HEK293 (cell line): Measurements from ENCODE around the gene NEMP2.

Source experiments
- CTCF ChIA-PET: fragments of 350-600 bp; formaldehyde crosslinking; extraction: SDS; loops from one replicate; lab custom pipeline; 2021; ENCODE audit warnings: antibody characterized with exemption; lab: Yijun Ruan, JAX
- POLR2A ChIA-PET: fragments of 300-600 bp; formaldehyde crosslinking; extraction: SDS; loops from one replicate; lab custom pipeline; 2020; ENCODE audit warnings: antibody characterized with exemption, inconsistent platforms; lab: Yijun Ruan, JAX
- H3K27ac ChIP-seq: fragments of 200-500 bp; sonication (Bioruptor generic); 2 replicates; pipeline ENCODE4 v1.5.1; 2014; ENCODE audit warnings: low read depth, low read length, control low read depth, inconsistent platforms; ENCODE audit errors: extremely low read depth
- H3K36me3 ChIP-seq, 2 experiments: fragments of 200-500 bp in 1 of 2; sonication (Bioruptor generic) in 1 of 2; 1 replicate in 1 of 2; 2 replicates in 1 of 2; pipeline ENCODE4 v1.5.1; 2014 to 2017; ENCODE audit warnings: inconsistent platforms in 2 of 2, low read length in 2 of 2; ENCODE audit not compliant: control insufficient read depth in 2 of 2, insufficient read depth in 1 of 2
- H3K4me1 ChIP-seq: fragments of 200-500 bp; sonication (Bioruptor generic); 2 replicates; pipeline ENCODE4 v1.5.1; 2014; ENCODE audit warnings: mild to moderate bottlenecking, low read length, inconsistent platforms; ENCODE audit not compliant: control insufficient read depth, insufficient read depth
- H3K4me3 ChIP-seq: 2 replicates; pipeline ENCODE4 v1.5.1; 2011; ENCODE audit warnings: low read depth, mild to moderate bottlenecking, control low read depth, low read length, moderate library complexity
- H3K9me3 ChIP-seq: fragments of 200-500 bp; sonication (Bioruptor generic); 2 replicates; pipeline ENCODE4 v1.5.1; 2014; ENCODE audit warnings: low read depth, low read length, inconsistent platforms; ENCODE audit not compliant: control insufficient read depth, insufficient read depth
- EGR2 ChIP-seq: fragments of 450-650 bp; formaldehyde crosslinking; IDR thresholded peaks from 2 replicates; pipeline ENCODE4 v1.5.1; 2016; ENCODE audit warnings: low read depth, missing biosample characterization, missing genetic modification characterization
- GLI2 ChIP-seq: fragments of 450-650 bp; formaldehyde crosslinking; IDR thresholded peaks from 2 replicates; pipeline ENCODE4; 2017; ENCODE audit warnings: missing biosample characterization, missing genetic modification characterization, low read depth, borderline replicate concordance
- GLIS2 ChIP-seq: fragments of 450-650 bp; formaldehyde crosslinking; IDR thresholded peaks from 2 replicates; pipeline ENCODE4 v1.5.1; 2016; ENCODE audit warnings: missing biosample characterization, missing genetic modification characterization
- KLF7 ChIP-seq: fragments of 450-650 bp; formaldehyde crosslinking; IDR thresholded peaks from 2 replicates; pipeline ENCODE4 v1.5.1; 2016; ENCODE audit warnings: missing biosample characterization, missing genetic modification characterization, borderline replicate concordance
- KLF9 ChIP-seq: fragments of 450-650 bp; formaldehyde crosslinking; IDR thresholded peaks from 2 replicates; pipeline ENCODE4 v1.5.1; 2016; ENCODE audit warnings: missing biosample characterization, missing genetic modification characterization, low read depth
- OSR2 ChIP-seq: fragments of 450-650 bp; formaldehyde crosslinking; IDR thresholded peaks from 2 replicates; pipeline ENCODE4 v1.5.1; 2016; ENCODE audit warnings: missing biosample characterization, missing genetic modification characterization
- OVOL3 ChIP-seq: fragments of 450-650 bp; formaldehyde crosslinking; IDR thresholded peaks from 2 replicates; pipeline ENCODE4 v1.5.1; 2016; ENCODE audit warnings: missing biosample characterization, missing genetic modification characterization
- SP7 ChIP-seq: fragments of 450-650 bp; formaldehyde crosslinking; IDR thresholded peaks from 2 replicates; pipeline ENCODE4 v1.5.1; 2016; ENCODE audit warnings: missing biosample characterization, missing genetic modification characterization
- WT1 ChIP-seq: fragments of 450-650 bp; formaldehyde crosslinking; IDR thresholded peaks from 2 replicates; pipeline ENCODE4 v1.5.1; 2016; ENCODE audit warnings: missing biosample characterization, missing genetic modification characterization
- ZBTB48 ChIP-seq: fragments of 450-650 bp; formaldehyde crosslinking; IDR thresholded peaks from 2 replicates; pipeline ENCODE4 v1.5.1; 2016; ENCODE audit warnings: missing biosample characterization, missing genetic modification characterization
- ZFHX2 ChIP-seq: fragments of 450-650 bp; formaldehyde crosslinking; conservative IDR thresholded peaks from 2 replicates; pipeline ENCODE4 v1.5.1; 2016; ENCODE audit warnings: missing biosample characterization, missing genetic modification characterization
- ZNF112 ChIP-seq: fragments of 450-650 bp; formaldehyde crosslinking; IDR thresholded peaks from 2 replicates; pipeline ENCODE4 v1.5.0; 2017; ENCODE audit warnings: missing biosample characterization, missing genetic modification characterization
- ZNF214 ChIP-seq: fragments of 450-650 bp; formaldehyde crosslinking; IDR thresholded peaks from 2 replicates; pipeline ENCODE4 v1.5.1; 2017; ENCODE audit warnings: missing biosample characterization, mild to moderate bottlenecking, missing genetic modification characterization, borderline replicate concordance
- ZNF24 ChIP-seq: fragments of 450-650 bp; formaldehyde crosslinking; IDR thresholded peaks from 2 replicates; pipeline ENCODE4 v1.5.1; 2016; ENCODE audit warnings: missing biosample characterization, missing genetic modification characterization
- ZNF274 ChIP-seq, 2 experiments: fragments of 200-500 bp in 1 of 2; fragments of 450-650 bp in 1 of 2; sonication (Bioruptor generic) in 1 of 2; formaldehyde crosslinking in 1 of 2; IDR thresholded peaks; 2 replicates each; pipeline versions ENCODE4 v1.5.1 to v1.6.1; 2014 to 2016; ENCODE audit warnings: borderline replicate concordance in 1 of 2, inconsistent platforms in 1 of 2, low read length in 1 of 2, missing biosample characterization in 1 of 2, missing genetic modification characterization in 1 of 2
- ZNF341 ChIP-seq: fragments of 450-650 bp; formaldehyde crosslinking; IDR thresholded peaks from 2 replicates; pipeline ENCODE4; 2016; ENCODE audit warnings: low read depth, missing biosample characterization, missing genetic modification characterization
- ZNF354C ChIP-seq: fragments of 450-650 bp; formaldehyde crosslinking; IDR thresholded peaks from 2 replicates; pipeline ENCODE4 v1.5.1; 2016; ENCODE audit warnings: missing biosample characterization, missing genetic modification characterization, low read depth, borderline replicate concordance
- ZNF366 ChIP-seq: fragments of 450-650 bp; formaldehyde crosslinking; conservative IDR thresholded peaks from 2 replicates; pipeline ENCODE4 v1.5.1; 2016; ENCODE audit warnings: missing biosample characterization, missing genetic modification characterization
- ZNF37A ChIP-seq: fragments of 450-650 bp; IDR thresholded peaks from 2 replicates; pipeline ENCODE4 v1.5.1; 2018; ENCODE audit warnings: missing biosample characterization, missing genetic modification characterization
- ZNF423 ChIP-seq: fragments of 450-650 bp; formaldehyde crosslinking; IDR thresholded peaks from 2 replicates; pipeline ENCODE4 v1.5.1; 2016; ENCODE audit warnings: missing biosample characterization, missing genetic modification characterization
- ZNF426 ChIP-seq: fragments of 450-650 bp; formaldehyde crosslinking; IDR thresholded peaks from 2 replicates; pipeline ENCODE4 v1.5.1; 2017; ENCODE audit warnings: missing biosample characterization, missing genetic modification characterization, mild to moderate bottlenecking, inconsistent platforms, moderate library complexity
- ZNF529 ChIP-seq: fragments of 450-650 bp; formaldehyde crosslinking; IDR thresholded peaks from 2 replicates; pipeline ENCODE4 v1.5.1; 2017; ENCODE audit warnings: missing genetic modification characterization, missing biosample characterization; ENCODE audit not compliant: insufficient replicate concordance
- ZNF571 ChIP-seq: fragments of 450-650 bp; formaldehyde crosslinking; IDR thresholded peaks from 2 replicates; pipeline ENCODE4 v1.5.0; 2017; ENCODE audit warnings: missing biosample characterization, missing genetic modification characterization
- ZNF596 ChIP-seq: fragments of 450-650 bp; IDR thresholded peaks from 2 replicates; pipeline ENCODE4 v1.5.0; 2018; ENCODE audit warnings: missing biosample characterization, mild to moderate bottlenecking, missing genetic modification characterization, moderate library complexity
- ZNF626 ChIP-seq: fragments of 450-650 bp; sonication (Bioruptor Pico); formaldehyde crosslinking; IDR thresholded peaks from 2 replicates; pipeline ENCODE4 v1.5.1; 2018; ENCODE audit warnings: missing biosample characterization, missing genetic modification characterization, inconsistent platforms
- ZNF658 ChIP-seq: fragments of 450-650 bp; formaldehyde crosslinking; IDR thresholded peaks from 2 replicates; pipeline ENCODE4; 2016; ENCODE audit warnings: missing biosample characterization, missing genetic modification characterization
- ZNF670 ChIP-seq: fragments of 450-650 bp; formaldehyde crosslinking; IDR thresholded peaks from 2 replicates; pipeline ENCODE4 v1.5.1; 2016; ENCODE audit warnings: missing biosample characterization, missing genetic modification characterization, low read depth
- TF ChIP-seq, protein P1 (sequence below): fragments of 450-650 bp; formaldehyde crosslinking; IDR thresholded peaks from 2 replicates; pipeline ENCODE4 v1.5.1; 2016; ENCODE audit warnings: missing biosample characterization, missing genetic modification characterization
- TF ChIP-seq, protein P2 (sequence below): fragments of 450-650 bp; formaldehyde crosslinking; IDR thresholded peaks from 2 replicates; pipeline ENCODE4 v1.5.1; 2016; ENCODE audit warnings: missing biosample characterization, missing genetic modification characterization

NEMP2 gene

DNA sequence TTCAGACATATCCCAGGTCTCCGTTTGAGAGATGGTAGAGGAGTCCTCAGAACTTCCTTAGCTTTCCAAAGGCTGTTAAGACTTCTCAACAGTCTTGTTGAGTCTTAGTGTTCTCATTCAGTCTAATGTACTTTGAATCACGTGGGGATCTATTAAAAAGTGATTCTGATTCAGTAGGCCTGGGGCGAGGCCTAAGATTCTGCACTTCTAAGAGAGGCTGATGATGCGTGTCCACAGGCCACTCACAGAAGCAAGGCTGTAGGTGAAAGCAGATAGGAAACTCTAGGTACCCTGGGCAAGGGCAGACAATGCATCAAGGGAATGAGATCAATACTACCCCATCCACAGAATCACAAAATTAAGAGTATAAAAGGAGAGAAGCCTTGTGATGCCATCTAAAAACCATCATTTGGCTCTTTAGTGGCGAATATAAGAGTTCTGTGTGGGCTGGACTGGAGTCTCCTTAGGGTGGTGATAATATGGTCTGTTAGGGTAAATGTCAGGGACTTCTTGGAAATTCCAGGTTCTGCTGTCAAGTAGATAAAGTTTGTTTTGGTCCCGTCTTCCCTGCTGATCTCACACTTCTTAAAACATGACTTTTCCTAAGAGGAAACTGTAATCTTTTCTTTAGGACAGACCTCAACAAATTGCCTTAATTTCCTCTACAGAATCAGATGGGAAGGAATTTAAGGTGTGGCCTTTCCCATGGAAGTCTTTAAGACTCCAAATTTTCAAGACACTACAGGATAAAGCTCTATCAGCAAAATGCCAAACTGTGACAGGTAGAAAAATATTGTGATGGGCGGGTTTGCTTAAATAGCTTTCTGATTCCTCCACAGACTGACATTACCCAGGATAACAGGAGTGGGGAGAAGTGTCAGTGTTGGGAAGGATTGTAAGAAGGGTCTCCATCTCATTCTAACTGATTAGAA lies 45.7 kb upstream of the NEMP2 start (continued):
- TF ChIP-seq ZNF571 (tag by site-specific recombination), result no peak
- TF ChIP-seq, all 188 proteins: peak for 0

DNA sequence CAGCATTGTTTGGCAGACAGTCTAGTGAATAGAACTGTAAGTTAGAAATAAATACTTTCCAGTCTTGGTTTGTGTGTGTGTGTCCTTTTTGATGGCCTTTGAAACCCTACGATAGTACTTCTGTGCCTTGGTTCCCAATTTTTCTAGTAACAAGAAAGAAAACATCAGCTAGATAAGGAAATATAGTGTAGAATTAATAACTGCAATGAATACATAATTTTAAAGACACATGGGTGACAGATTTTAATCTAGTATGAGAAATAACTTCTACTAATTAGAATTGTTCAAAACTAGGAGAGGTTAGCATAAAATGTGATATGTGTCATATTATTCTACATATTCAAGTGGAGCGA lies 44.5 kb upstream of the NEMP2 start:
- no peak overlapping the region for H3K4me3 ChIP-seq
- peaks cover 6% of the 10 kb centered on the region for H3K4me1 ChIP-seq
- ChIA-PET CTCF (interaction anchor here (0.7 to 0.9 kb wide), 2 partner anchors 13 to 36 kb away, joined by 3 to 4 read pairs; no protein-coding TSS in a partner anchor), POLR2A (no interaction called here)
- H3K36me3 ChIP-seq, result no peaks in the 10 kb centered on the region
- TF ChIP-seq ZNF112 (no peak), ZNF366 (tag by site-specific recombination) (no peak), OVOL3 (tag by site-specific recombination) (no peak), ZNF670 (tag by site-specific recombination) (no peak), ZNF529 (tag by site-specific recombination) (no peak), GLIS2 (tag by site-specific recombination) (no peak), GLI2 (tag by site-specific recombination) (no peak), KLF7 (tag by site-specific recombination) (no peak), ZNF423 (no peak), ZNF37A (tag by site-specific recombination) (no peak), ZNF214 (tag by site-specific recombination) (no peak), ZNF596 (tag by site-specific recombination) (no peak), SP7 (no peak), ZNF274 (IDR thresholded peaks at IDR 0.05; ENCODE audit: low read length) (no peak), ZNF274 (tag by site-specific recombination; IDR thresholded peaks at IDR 0.05; ENCODE audit: borderline replicate concordance) (no peak), ZNF626 (no peak), WT1 (tag by site-specific recombination) (no peak)
- TF ChIP-seq, protein P1, sequence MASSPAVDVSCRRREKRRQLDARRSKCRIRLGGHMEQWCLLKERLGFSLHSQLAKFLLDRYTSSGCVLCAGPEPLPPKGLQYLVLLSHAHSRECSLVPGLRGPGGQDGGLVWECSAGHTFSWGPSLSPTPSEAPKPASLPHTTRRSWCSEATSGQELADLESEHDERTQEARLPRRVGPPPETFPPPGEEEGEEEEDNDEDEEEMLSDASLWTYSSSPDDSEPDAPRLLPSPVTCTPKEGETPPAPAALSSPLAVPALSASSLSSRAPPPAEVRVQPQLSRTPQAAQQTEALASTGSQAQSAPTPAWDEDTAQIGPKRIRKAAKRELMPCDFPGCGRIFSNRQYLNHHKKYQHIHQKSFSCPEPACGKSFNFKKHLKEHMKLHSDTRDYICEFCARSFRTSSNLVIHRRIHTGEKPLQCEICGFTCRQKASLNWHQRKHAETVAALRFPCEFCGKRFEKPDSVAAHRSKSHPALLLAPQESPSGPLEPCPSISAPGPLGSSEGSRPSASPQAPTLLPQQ (tag by site-specific recombination), result no peak
- no peak overlapping the region for H3K27ac ChIP-seq
- H3K9me3 ChIP-seq, result no peaks in the 10 kb centered on the region

DNA sequence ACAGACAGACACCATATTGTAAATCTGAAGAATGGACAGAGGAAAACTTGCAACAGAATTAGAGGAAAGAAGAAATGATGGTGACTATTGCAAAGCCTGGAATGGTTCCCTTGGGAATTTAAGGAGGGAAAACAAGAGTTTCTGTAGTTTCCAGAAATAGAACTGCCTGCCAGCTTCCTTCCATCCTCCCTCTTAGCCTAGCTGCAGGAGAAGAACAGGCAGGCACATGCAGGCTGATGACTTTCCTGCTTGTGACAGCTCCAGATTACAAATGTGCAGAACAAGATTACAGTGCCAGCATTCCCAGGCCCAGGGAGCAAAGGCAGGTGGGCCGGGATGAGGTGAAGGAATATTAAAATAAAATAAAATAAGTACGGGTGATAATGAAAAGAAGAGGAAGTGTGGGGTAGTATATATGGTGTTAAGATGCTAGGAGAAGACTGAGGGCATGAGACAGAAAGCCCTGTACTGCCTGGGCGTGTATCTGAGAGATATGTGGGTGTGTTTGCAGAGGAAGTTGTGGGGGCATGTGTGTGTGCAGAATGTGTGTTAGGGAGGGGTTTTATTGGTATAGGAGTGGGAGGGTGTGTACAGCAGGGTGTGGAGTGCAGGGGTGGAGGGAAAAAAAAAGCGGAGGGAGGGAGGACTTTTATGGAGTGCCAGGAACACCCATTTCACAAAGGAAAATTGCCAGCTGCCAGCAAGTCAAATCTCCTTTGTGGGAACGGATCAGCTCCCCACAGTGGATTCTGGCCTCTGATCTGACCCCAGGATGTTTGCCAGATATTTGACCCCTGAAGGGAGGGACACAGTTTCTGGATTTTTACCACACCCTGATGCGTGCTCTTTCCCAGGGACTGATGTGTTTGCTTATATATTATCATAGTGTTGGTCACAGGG lies 43.9 kb upstream of the NEMP2 start:
- POLR2A ChIA-PET, result no interaction called here
- no peaks in the 10 kb centered on the region for H3K9me3 ChIP-seq
- peaks cover 6% of the 10 kb centered on the region; the same call in 1 of the 2 replicates for H3K4me1 ChIP-seq
- CTCF ChIA-PET, result interaction anchor here (0.7 to 0.9 kb wide), 2 partner anchors 14 to 36 kb away, joined by 3 to 4 read pairs; no protein-coding TSS in a partner anchor
- H3K4me3 ChIP-seq, result no peak overlapping the region
- no peaks in the 10 kb centered on the region for H3K36me3 ChIP-seq
- no peak overlapping the region for H3K27ac ChIP-seq
- TF ChIP-seq ZNF341 (tag by site-specific recombination) (peak; percentile 79), EGR2 (tag by site-specific recombination) (peak; percentile 100), ZNF658 (tag by site-specific recombination) (no peak), ZNF426 (tag by site-specific recombination) (no peak), ZBTB48 (tag by site-specific recombination) (no peak), OSR2 (no peak), KLF7 (tag by site-specific recombination) (peak; percentile 74; the same call in 1 of the 2 replicates), KLF9 (tag by site-specific recombination) (0 out of 2 replicates have a peak, but pooled peaks have one; percentile 23), ZNF354C (tag by site-specific recombination) (no peak), ZNF24 (tag by site-specific recombination) (no peak), ZFHX2 (tag by site-specific recombination) (peak; percentile 100), SP7 (peak; percentile 25; the same call in 1 of the 2 replicates)
- TF ChIP-seq, protein P2, sequence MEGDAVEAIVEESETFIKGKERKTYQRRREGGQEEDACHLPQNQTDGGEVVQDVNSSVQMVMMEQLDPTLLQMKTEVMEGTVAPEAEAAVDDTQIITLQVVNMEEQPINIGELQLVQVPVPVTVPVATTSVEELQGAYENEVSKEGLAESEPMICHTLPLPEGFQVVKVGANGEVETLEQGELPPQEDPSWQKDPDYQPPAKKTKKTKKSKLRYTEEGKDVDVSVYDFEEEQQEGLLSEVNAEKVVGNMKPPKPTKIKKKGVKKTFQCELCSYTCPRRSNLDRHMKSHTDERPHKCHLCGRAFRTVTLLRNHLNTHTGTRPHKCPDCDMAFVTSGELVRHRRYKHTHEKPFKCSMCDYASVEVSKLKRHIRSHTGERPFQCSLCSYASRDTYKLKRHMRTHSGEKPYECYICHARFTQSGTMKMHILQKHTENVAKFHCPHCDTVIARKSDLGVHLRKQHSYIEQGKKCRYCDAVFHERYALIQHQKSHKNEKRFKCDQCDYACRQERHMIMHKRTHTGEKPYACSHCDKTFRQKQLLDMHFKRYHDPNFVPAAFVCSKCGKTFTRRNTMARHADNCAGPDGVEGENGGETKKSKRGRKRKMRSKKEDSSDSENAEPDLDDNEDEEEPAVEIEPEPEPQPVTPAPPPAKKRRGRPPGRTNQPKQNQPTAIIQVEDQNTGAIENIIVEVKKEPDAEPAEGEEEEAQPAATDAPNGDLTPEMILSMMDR (tag by site-specific recombination), result no peak
